Measurements from ENCODE around the gene RELN.

The RELN gene

GRCh38 chr7:103877565-103877964 is 111.9 kb downstream of the RELN start:
- H3K9me3 ChIP-seq (ENCODE audit: control insufficient read depth, low read length) = no peaks in the 10 kb centered on the region
- no peak overlapping the region for H3K9ac ChIP-seq (ENCODE audit: low read length)
- no peaks in the 10 kb centered on the region for H3K36me3 ChIP-seq (ENCODE audit: control insufficient read depth, insufficient read depth, low read length)
- H3K27me3 ChIP-seq (ENCODE audit: control insufficient read depth, insufficient read depth, low read length) = no peaks in the 10 kb centered on the region
- no peak overlapping the region for H3K4me3 ChIP-seq (ENCODE audit: low read length)
- H3K4me1 ChIP-seq (ENCODE audit: control insufficient read depth, insufficient read depth, low read length) = no peaks in the 10 kb centered on the region

GRCh38 chr7:103875718-103876117 is 113.7 kb downstream of the RELN start:
- no peaks in the 10 kb centered on the region for H3K4me1 ChIP-seq (ENCODE audit: control insufficient read depth, insufficient read depth, low read length)
- H3K36me3 ChIP-seq (ENCODE audit: control insufficient read depth, insufficient read depth, low read length) = no peaks in the 10 kb centered on the region
- no peaks in the 10 kb centered on the region for H3K9me3 ChIP-seq (ENCODE audit: control insufficient read depth, low read length)
- H3K27me3 ChIP-seq (ENCODE audit: control insufficient read depth, insufficient read depth, low read length) = no peaks in the 10 kb centered on the region
- H3K4me3 ChIP-seq (ENCODE audit: low read length) = no peak overlapping the region
- no peak overlapping the region for H3K9ac ChIP-seq (ENCODE audit: low read length)

- no peak overlapping the region for H3K4me3 ChIP-seq (ENCODE audit: low read length)
- no peak overlapping the region for H3K9ac ChIP-seq (ENCODE audit: low read length)
- no peaks in the 10 kb centered on the region for H3K36me3 ChIP-seq (ENCODE audit: control insufficient read depth, insufficient read depth, low read length)
- no peaks in the 10 kb centered on the region for H3K4me1 ChIP-seq (ENCODE audit: control insufficient read depth, insufficient read depth, low read length)
- H3K27me3 ChIP-seq (ENCODE audit: control insufficient read depth, insufficient read depth, low read length) = no peaks in the 10 kb centered on the region
- H3K9me3 ChIP-seq (ENCODE audit: control insufficient read depth, low read length) = no peaks in the 10 kb centered on the region
Measured at GRCh38 chr7:103871473-103871872, 118.0 kb downstream of the RELN start.

GRCh38 chr7:103870664-103871063 is 118.8 kb downstream of the RELN start:
- Histone ChIP-seq H3K4me1 (ENCODE audit: control insufficient read depth, insufficient read depth, low read length) (no peaks in the 10 kb centered on the region), H3K27me3 (ENCODE audit: control insufficient read depth, insufficient read depth, low read length) (no peaks in the 10 kb centered on the region), H3K9me3 (ENCODE audit: control insufficient read depth, low read length) (no peaks in the 10 kb centered on the region), H3K36me3 (ENCODE audit: control insufficient read depth, insufficient read depth, low read length) (no peaks in the 10 kb centered on the region), H3K9ac (ENCODE audit: low read length) (no peak overlapping the region), H3K4me3 (ENCODE audit: low read length) (no peak overlapping the region)

- Histone ChIP-seq H3K27me3 (ENCODE audit: control insufficient read depth, insufficient read depth, low read length) (no peaks in the 10 kb centered on the region), H3K4me1 (ENCODE audit: control insufficient read depth, insufficient read depth, low read length) (no peaks in the 10 kb centered on the region), H3K9ac (ENCODE audit: low read length) (no peak overlapping the region), H3K36me3 (ENCODE audit: control insufficient read depth, insufficient read depth, low read length) (no peaks in the 10 kb centered on the region), H3K9me3 (ENCODE audit: control insufficient read depth, low read length) (no peaks in the 10 kb centered on the region), H3K4me3 (ENCODE audit: low read length) (no peak overlapping the region)
Measured at GRCh38 chr7:103867874-103868273, 121.6 kb downstream of the RELN start.

- H3K9me3 ChIP-seq (ENCODE audit: control insufficient read depth, low read length) = no peaks in the 10 kb centered on the region
- H3K36me3 ChIP-seq (ENCODE audit: control insufficient read depth, insufficient read depth, low read length) = no peaks in the 10 kb centered on the region
- no peaks in the 10 kb centered on the region for H3K4me1 ChIP-seq (ENCODE audit: control insufficient read depth, insufficient read depth, low read length)
- no peaks in the 10 kb centered on the region for H3K27me3 ChIP-seq (ENCODE audit: control insufficient read depth, insufficient read depth, low read length)
- no peak overlapping the region for H3K9ac ChIP-seq (ENCODE audit: low read length)
- no peak overlapping the region for H3K4me3 ChIP-seq (ENCODE audit: low read length)
Measured at GRCh38 chr7:103866919-103867318, 122.5 kb downstream of the RELN start.

GRCh38 chr7:103865442-103865841 is 124.0 kb downstream of the RELN start:
- Histone ChIP-seq H3K4me3 (ENCODE audit: low read length) (no peak overlapping the region), H3K4me1 (ENCODE audit: control insufficient read depth, insufficient read depth, low read length) (no peaks in the 10 kb centered on the region), H3K27me3 (ENCODE audit: control insufficient read depth, insufficient read depth, low read length) (no peaks in the 10 kb centered on the region), H3K9ac (ENCODE audit: low read length) (no peak overlapping the region), H3K36me3 (ENCODE audit: control insufficient read depth, insufficient read depth, low read length) (no peaks in the 10 kb centered on the region), H3K9me3 (ENCODE audit: control insufficient read depth, low read length) (no peaks in the 10 kb centered on the region)

- Histone ChIP-seq H3K4me1 (ENCODE audit: control insufficient read depth, insufficient read depth, low read length) (no peaks in the 10 kb centered on the region), H3K9me3 (ENCODE audit: control insufficient read depth, low read length) (no peaks in the 10 kb centered on the region), H3K36me3 (ENCODE audit: control insufficient read depth, insufficient read depth, low read length) (no peaks in the 10 kb centered on the region), H3K9ac (ENCODE audit: low read length) (no peak overlapping the region), H3K4me3 (ENCODE audit: low read length) (no peak overlapping the region), H3K27me3 (ENCODE audit: control insufficient read depth, insufficient read depth, low read length) (no peaks in the 10 kb centered on the region)
Measured at GRCh38 chr7:103862302-103863035, 127.0 kb downstream of the RELN start.

GRCh38 chr7:103859709-103860108 is 129.7 kb downstream of the RELN start:
- no peaks in the 10 kb centered on the region for H3K9me3 ChIP-seq (ENCODE audit: control insufficient read depth, low read length)
- H3K36me3 ChIP-seq (ENCODE audit: control insufficient read depth, insufficient read depth, low read length) = no peaks in the 10 kb centered on the region
- no peaks in the 10 kb centered on the region for H3K27me3 ChIP-seq (ENCODE audit: control insufficient read depth, insufficient read depth, low read length)
- H3K9ac ChIP-seq (ENCODE audit: low read length) = no peak overlapping the region
- no peaks in the 10 kb centered on the region for H3K4me1 ChIP-seq (ENCODE audit: control insufficient read depth, insufficient read depth, low read length)
- H3K4me3 ChIP-seq (ENCODE audit: low read length) = no peak overlapping the region

GRCh38 chr7:103857435-103857834 is 132.0 kb downstream of the RELN start:
- Histone ChIP-seq H3K9ac (ENCODE audit: low read length) (no peak overlapping the region), H3K36me3 (ENCODE audit: control insufficient read depth, insufficient read depth, low read length) (no peaks in the 10 kb centered on the region), H3K27me3 (ENCODE audit: control insufficient read depth, insufficient read depth, low read length) (no peaks in the 10 kb centered on the region)

GRCh38 chr7:103856929-103857328 is 132.5 kb downstream of the RELN start:
- Histone ChIP-seq H3K4me3 (ENCODE audit: low read length) (no peak overlapping the region), H3K9me3 (ENCODE audit: control insufficient read depth, low read length) (no peaks in the 10 kb centered on the region), H3K27me3 (ENCODE audit: control insufficient read depth, insufficient read depth, low read length) (no peaks in the 10 kb centered on the region), H3K4me1 (ENCODE audit: control insufficient read depth, insufficient read depth, low read length) (no peaks in the 10 kb centered on the region), H3K36me3 (ENCODE audit: control insufficient read depth, insufficient read depth, low read length) (no peaks in the 10 kb centered on the region), H3K9ac (ENCODE audit: low read length) (no peak overlapping the region)

More at GRCh38 chr7:103857435-103857834, 132.0 kb downstream of the RELN start:
- no peaks in the 10 kb centered on the region for H3K9me3 ChIP-seq (ENCODE audit: control insufficient read depth, low read length)
- H3K4me1 ChIP-seq (ENCODE audit: control insufficient read depth, insufficient read depth, low read length) = no peaks in the 10 kb centered on the region
- H3K4me3 ChIP-seq (ENCODE audit: low read length) = no peak overlapping the region

GRCh38 chr7:103855671-103856070 is 133.8 kb downstream of the RELN start:
- H3K27me3 ChIP-seq (ENCODE audit: control insufficient read depth, insufficient read depth, low read length) = no peaks in the 10 kb centered on the region
- H3K9me3 ChIP-seq (ENCODE audit: control insufficient read depth, low read length) = no peaks in the 10 kb centered on the region
- H3K9ac ChIP-seq (ENCODE audit: low read length) = no peak overlapping the region
- no peak overlapping the region for H3K4me3 ChIP-seq (ENCODE audit: low read length)
- no peaks in the 10 kb centered on the region for H3K36me3 ChIP-seq (ENCODE audit: control insufficient read depth, insufficient read depth, low read length)
- H3K4me1 ChIP-seq (ENCODE audit: control insufficient read depth, insufficient read depth, low read length) = no peaks in the 10 kb centered on the region

GRCh38 chr7:103854611-103855010 is 134.8 kb downstream of the RELN start:
- H3K9me3 ChIP-seq (ENCODE audit: control insufficient read depth, low read length) = no peaks in the 10 kb centered on the region
- H3K27me3 ChIP-seq (ENCODE audit: control insufficient read depth, insufficient read depth, low read length) = no peaks in the 10 kb centered on the region
- no peak overlapping the region for H3K4me3 ChIP-seq (ENCODE audit: low read length)
- no peaks in the 10 kb centered on the region for H3K4me1 ChIP-seq (ENCODE audit: control insufficient read depth, insufficient read depth, low read length)
- no peak overlapping the region for H3K9ac ChIP-seq (ENCODE audit: low read length)
- no peaks in the 10 kb centered on the region for H3K36me3 ChIP-seq (ENCODE audit: control insufficient read depth, insufficient read depth, low read length)

All from mucosa of stomach (tissue), 1 donor.